HG03571 (cell line): Measurements from ENCODE around the gene FUOM.
"Not testable (repeated sequence)": the region's sequence is repeated elsewhere in the genome, so short reads cannot be mapped to it uniquely, and the experiment has no call there.

Experiments
- ATAC-seq: cut with Tn5 transposase; IDR thresholded peaks from one replicate; pipeline ENCODE4 v1.9.1; 2021; ENCODE audit not compliant: unreplicated experiment

Gene FUOM

GRCh38 chr10:133388973-133389818 is 31.4 kb upstream of the FUOM start:
- ATAC-seq: peak; percentile 77

GRCh38 chr10:133388236-133388972 is 30.6 kb upstream of the FUOM start:
- peak; percentile 10 for ATAC-seq

GRCh38 chr10:133386951-133387350 is 29.1 kb upstream of the FUOM start:
- not testable (repeated sequence) for ATAC-seq

- no peak for ATAC-seq
Measured at GRCh38 chr10:133385214-133385613, 27.4 kb upstream of the FUOM start.

- no peak for ATAC-seq
Measured at GRCh38 chr10:133384071-133384470, 26.3 kb upstream of the FUOM start.

GRCh38 chr10:133383551-133383950 is 25.7 kb upstream of the FUOM start:
- no peak for ATAC-seq

- ATAC-seq: no peak
Measured at GRCh38 chr10:133381036-133381435, 23.2 kb upstream of the FUOM start.

- ATAC-seq: no peak
Measured at GRCh38 chr10:133379801-133380666, 22.2 kb upstream of the FUOM start.

GRCh38 chr10:133379152-133379800 is 21.5 kb upstream of the FUOM start, which contains the start of gene PAOX:
Gene PAOX (plus strand): TSS chr10:133379262. CDS start chr10:133379317, 55 bp downstream.
- peak; percentile 43 for ATAC-seq

GRCh38 chr10:133378251-133379096 is 20.7 kb upstream of the FUOM start:
- ATAC-seq: peak; percentile 35

GRCh38 chr10:133377818-133378250 is 20.0 kb upstream of the FUOM start:
- no peak for ATAC-seq

- no peak for ATAC-seq
Measured at GRCh38 chr10:133377025-133377817, 19.4 kb upstream of the FUOM start.

GRCh38 chr10:133376183-133376582 is 18.4 kb upstream of the FUOM start:
- not testable (repeated sequence) for ATAC-seq

- ATAC-seq: no peak
Measured at GRCh38 chr10:133375357-133376115, 17.7 kb upstream of the FUOM start.

GRCh38 chr10:133373174-133374090 is 15.6 kb upstream of the FUOM start, which contains the start of gene ECHS1:
Gene ECHS1 (minus strand): TSS chr10:133373354. CDS start chr10:133373333, 21 bp downstream.
- peak; percentile 94 for ATAC-seq

- ATAC-seq: no peak
Measured at GRCh38 chr10:133372507-133372906, 14.7 kb upstream of the FUOM start.
